Osteoblast (primary cell): ENCODE data around the gene HTRA2. TPM values are rescaled to one million over a fixed set of nuclear protein-coding genes. Genes with fewer than 3 reads are reported as not detected.

ENCODE experiments used
- DNase-seq: peaks from one replicate; pipeline ENCODE4 v3.0.0; 2011; ENCODE audit warnings: low spot score, mixed read lengths; ENCODE audit not compliant: insufficient read length; ENCODE audit errors: missing footprints
- H2AFZ ChIP-seq: 2 replicates; pipeline ENCODE4 v1.6.0; 2011; ENCODE audit warnings: mild to moderate bottlenecking, low read length
- H3K27ac ChIP-seq: 2 replicates; pipeline ENCODE4 v1.5.1; 2011; ENCODE audit warnings: mild to moderate bottlenecking, low read depth, low read length, moderate library complexity
- H3K27me3 ChIP-seq: 2 replicates; pipeline ENCODE4 v1.6.0; 2012; ENCODE audit warnings: mild to moderate bottlenecking, control low read depth, inconsistent platforms, low read length, moderate library complexity; ENCODE audit not compliant: insufficient read depth
- H3K36me3 ChIP-seq: 2 replicates; pipeline ENCODE4 v1.5.1; 2011; ENCODE audit warnings: mild to moderate bottlenecking, low read length, control low read depth, moderate library complexity; ENCODE audit not compliant: insufficient read depth
- H3K4me1 ChIP-seq: 2 replicates; pipeline ENCODE4 v1.5.1; 2011; ENCODE audit warnings: mild to moderate bottlenecking, low read length, control low read depth, moderate library complexity; ENCODE audit not compliant: insufficient read depth
- H3K4me2 ChIP-seq: 2 replicates; pipeline ENCODE4 v1.6.0; 2011; ENCODE audit warnings: mild to moderate bottlenecking, low read length; ENCODE audit not compliant: insufficient read depth
- H3K4me3 ChIP-seq: fragments of 200-600 bp; sonication (generic); 3 replicates; pipeline ENCODE4 v1.5.1; 2012; ENCODE audit warnings: mild to moderate bottlenecking, low read length, inconsistent platforms; ENCODE audit not compliant: insufficient read depth
- H3K79me2 ChIP-seq: 2 replicates; pipeline ENCODE4 v1.6.0; 2012; ENCODE audit warnings: mild to moderate bottlenecking, low read length, control low read depth, inconsistent platforms; ENCODE audit not compliant: insufficient read depth
- H3K9me3 ChIP-seq: 2 replicates; pipeline ENCODE4 v1.5.1; 2011; ENCODE audit warnings: low read depth, low read length, control low read depth
- H4K20me1 ChIP-seq: 2 replicates; pipeline ENCODE4 v1.6.0; 2012; ENCODE audit warnings: mild to moderate bottlenecking, low read length, control low read depth; ENCODE audit not compliant: insufficient read depth
- total RNA-seq: library from RNA; depleted of rRNA; stranded (reverse); fragments of >200 nt; gene quantifications from 2 replicates; pipeline ENCODE4 v1.2.3, GENCODE V29; 2012
- TF ChIP-seq, protein P1 (sequence below): IDR thresholded peaks from 2 replicates; pipeline ENCODE4 v1.5.1; 2011; ENCODE audit warnings: mild to moderate bottlenecking, low read depth, low read length, moderate library complexity; ENCODE audit errors: extremely low read depth

The HTRA2 gene
- total RNA-seq, 1 donor: 51.8 TPM

DNA sequence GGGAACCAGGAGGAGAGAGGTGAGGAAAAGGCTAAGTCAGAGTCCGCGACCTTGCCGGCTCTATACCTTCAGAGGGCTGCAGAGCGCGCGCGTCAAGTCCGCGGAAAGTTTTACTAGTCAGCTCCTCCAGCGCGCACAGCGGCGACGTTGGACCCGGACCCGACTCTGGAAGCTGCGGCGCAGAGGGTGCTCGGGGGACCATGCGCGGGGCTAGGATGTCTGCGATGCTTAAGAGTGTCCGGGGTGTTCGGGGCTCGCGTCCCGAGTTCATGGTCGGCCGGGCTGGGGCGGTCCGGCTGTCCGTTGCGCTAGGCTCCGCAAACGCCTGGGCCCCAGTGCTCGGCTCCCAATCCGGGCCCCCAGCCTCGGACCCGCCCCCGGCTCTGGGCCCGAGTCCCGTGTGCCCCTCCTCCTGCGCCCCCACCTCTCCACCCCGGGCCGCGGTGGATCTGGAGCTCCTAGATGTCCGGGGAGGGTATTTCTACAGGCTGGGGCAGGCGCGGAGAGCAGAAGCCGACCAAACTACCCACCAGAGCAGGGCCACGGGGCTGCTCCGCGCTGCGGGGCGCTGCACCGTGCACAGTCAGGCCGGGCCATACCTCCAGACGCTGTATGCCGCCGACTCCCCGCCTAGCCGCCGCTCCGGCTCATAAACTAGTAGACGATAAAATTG is 30.3 kb upstream of the HTRA2 start, which contains the start of gene LBX2:
Gene LBX2 (minus strand): TSS at position 337 of the 673 bp plus-strand sequence. CDS start 66 bp downstream, at position 271.
- H3K27ac ChIP-seq: no peak within 1 kb of the TSS
- peak; percentile 85 for DNase-seq
- H3K9me3 ChIP-seq: no peaks in the 10 kb centered on the region
- H2AFZ ChIP-seq: peak within 1 kb of the TSS; percentile 76
- H3K4me2 ChIP-seq: peak within 1 kb of the TSS; percentile 84
- H3K36me3 ChIP-seq: peaks cover under 1% of the 10 kb centered on the region
- peak within 1 kb of the TSS; percentile 75 for H3K4me3 ChIP-seq
- H4K20me1 ChIP-seq: no peaks in the 10 kb centered on the region
- TF ChIP-seq, protein P1, sequence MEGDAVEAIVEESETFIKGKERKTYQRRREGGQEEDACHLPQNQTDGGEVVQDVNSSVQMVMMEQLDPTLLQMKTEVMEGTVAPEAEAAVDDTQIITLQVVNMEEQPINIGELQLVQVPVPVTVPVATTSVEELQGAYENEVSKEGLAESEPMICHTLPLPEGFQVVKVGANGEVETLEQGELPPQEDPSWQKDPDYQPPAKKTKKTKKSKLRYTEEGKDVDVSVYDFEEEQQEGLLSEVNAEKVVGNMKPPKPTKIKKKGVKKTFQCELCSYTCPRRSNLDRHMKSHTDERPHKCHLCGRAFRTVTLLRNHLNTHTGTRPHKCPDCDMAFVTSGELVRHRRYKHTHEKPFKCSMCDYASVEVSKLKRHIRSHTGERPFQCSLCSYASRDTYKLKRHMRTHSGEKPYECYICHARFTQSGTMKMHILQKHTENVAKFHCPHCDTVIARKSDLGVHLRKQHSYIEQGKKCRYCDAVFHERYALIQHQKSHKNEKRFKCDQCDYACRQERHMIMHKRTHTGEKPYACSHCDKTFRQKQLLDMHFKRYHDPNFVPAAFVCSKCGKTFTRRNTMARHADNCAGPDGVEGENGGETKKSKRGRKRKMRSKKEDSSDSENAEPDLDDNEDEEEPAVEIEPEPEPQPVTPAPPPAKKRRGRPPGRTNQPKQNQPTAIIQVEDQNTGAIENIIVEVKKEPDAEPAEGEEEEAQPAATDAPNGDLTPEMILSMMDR: no peak
- peaks cover 15% of the 10 kb centered on the region for H3K79me2 ChIP-seq
- no peaks in the 10 kb centered on the region for H3K27me3 ChIP-seq
- peaks cover 25% of the 10 kb centered on the region for H3K4me1 ChIP-seq

DNA sequence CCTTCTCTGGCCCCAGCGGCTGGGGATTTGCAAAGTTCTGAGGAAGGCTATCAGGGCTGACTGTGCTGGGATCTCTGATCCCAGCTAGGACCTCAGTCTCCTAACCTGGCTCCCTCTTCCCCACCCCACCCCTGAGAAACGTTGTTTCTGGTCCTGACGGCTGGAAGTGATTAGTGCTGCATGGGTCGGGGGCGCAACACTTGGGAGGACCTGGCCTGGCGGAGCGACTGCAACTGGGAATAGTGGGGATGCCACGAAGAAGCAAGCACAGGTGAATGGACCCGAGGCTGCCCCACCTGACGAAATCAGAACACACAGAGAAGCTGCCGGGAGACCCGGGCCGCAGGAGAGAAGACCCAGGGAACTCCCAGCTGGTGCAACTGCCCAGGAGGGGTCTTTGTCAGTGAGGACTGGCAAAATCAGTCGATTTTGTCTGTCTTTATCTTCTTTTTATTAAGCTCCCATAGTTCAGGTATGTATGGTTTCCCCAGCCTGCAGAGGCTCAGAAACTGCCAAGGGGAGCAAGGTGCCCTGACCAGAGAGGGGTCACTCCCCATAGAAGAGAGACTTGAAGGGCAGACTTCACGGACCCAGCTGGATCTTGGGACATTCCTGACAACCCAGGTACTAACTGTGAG is 29.7 kb upstream of the HTRA2 start:
- TF ChIP-seq, protein P1: no peak
- Histone ChIP-seq H3K27me3 (no peaks in the 10 kb centered on the region), H3K4me1 (peaks cover 32% of the 10 kb centered on the region), H3K4me2 (peak overlapping the region; percentile 84), H3K79me2 (peaks cover 21% of the 10 kb centered on the region), H4K20me1 (no peaks in the 10 kb centered on the region), H3K36me3 (peaks cover 7% of the 10 kb centered on the region), H2AFZ (no peak overlapping the region), H3K27ac (no peak overlapping the region), H3K9me3 (no peaks in the 10 kb centered on the region), H3K4me3 (peak overlapping the region; percentile 75)
- DNase-seq: peak; percentile 72

DNA sequence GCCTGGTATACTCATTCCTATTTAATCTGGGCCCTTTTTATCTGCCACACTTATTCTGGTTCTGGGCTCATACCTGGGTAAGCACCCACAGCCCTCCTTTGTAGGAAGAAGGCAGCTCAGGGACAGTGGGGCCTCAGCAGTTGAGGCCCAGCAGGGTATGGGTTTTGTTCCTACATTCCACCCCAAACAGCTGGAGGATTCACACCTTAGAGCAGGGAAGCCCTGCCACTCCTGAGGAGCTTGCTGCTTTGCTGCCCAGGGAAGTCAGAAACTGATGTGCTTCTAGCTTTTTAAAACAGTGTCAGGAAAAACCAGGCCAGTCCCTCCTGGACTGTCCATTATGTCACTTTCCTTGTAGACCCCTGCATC is 29.2 kb upstream of the HTRA2 start:
- TF ChIP-seq, protein P1: no peak
- H3K36me3 ChIP-seq: peaks cover 12% of the 10 kb centered on the region
- no peak overlapping the region for H2AFZ ChIP-seq
- no peaks in the 10 kb centered on the region for H3K27me3 ChIP-seq
- H3K9me3 ChIP-seq: no peaks in the 10 kb centered on the region
- H3K4me3 ChIP-seq: no peak overlapping the region
- no peak for DNase-seq
- H3K4me2 ChIP-seq: no peak overlapping the region
- peaks cover 26% of the 10 kb centered on the region for H3K79me2 ChIP-seq
- H3K27ac ChIP-seq: no peak overlapping the region
- peaks cover 37% of the 10 kb centered on the region for H3K4me1 ChIP-seq
- no peaks in the 10 kb centered on the region for H4K20me1 ChIP-seq

DNA sequence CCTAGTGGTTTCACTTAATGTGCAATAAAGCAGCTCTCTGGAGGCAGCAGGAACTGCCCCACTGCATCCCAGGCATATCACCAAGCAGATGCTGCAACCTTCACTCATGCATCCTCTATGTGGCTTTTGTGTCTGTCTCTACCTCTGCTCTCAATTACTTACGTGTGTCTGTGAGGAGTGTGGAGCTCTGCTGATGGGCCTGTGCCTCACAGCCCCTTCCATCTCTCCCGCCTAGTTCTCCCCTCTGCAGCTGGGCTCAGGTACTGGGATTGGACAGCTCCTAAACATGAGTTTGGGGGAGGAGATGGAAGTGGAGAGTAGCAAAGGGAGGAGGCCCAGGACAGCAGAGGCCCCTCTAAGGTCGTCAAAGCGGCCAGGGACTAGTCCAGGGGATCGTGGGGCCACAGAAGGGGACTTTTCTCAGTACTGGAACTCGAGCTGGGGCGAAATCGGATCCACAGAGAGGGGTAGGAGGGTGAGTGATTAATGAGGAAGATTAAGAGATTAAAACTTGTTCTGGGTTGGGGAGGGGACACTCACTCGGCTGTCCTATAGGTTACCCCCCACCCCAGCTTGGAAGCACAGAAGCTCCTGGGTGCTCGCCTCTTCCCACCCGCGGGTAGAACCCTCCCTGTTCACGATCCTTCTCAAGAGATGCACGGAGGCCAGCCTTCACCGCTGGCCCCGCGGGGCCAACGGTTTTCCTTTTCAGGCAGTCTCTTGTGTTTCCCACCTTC is 28.2 kb upstream of the HTRA2 start:
- Histone ChIP-seq H3K4me2 (no peak overlapping the region), H3K4me1 (peaks cover 44% of the 10 kb centered on the region)

More for the DNA sequence above, 28.2 kb upstream of the HTRA2 start:
- Histone ChIP-seq H3K27me3 (no peaks in the 10 kb centered on the region), H2AFZ (no peak overlapping the region), H3K9me3 (no peaks in the 10 kb centered on the region), H3K36me3 (peaks cover 14% of the 10 kb centered on the region), H3K79me2 (peaks cover 34% of the 10 kb centered on the region), H3K27ac (no peak overlapping the region), H3K4me3 (no peak overlapping the region), H4K20me1 (no peaks in the 10 kb centered on the region)
- TF ChIP-seq, protein P1: no peak
- peak; percentile 83 for DNase-seq
